GM21528 (cell line): ENCODE data around the gene KIAA1586.
"Not testable (repeated sequence)": the region's sequence is repeated elsewhere in the genome, so short reads cannot be mapped to it uniquely, and the experiment has no call there.

Experiments used
- ATAC-seq: cut with Tn5 transposase; IDR thresholded peaks from one replicate; pipeline ENCODE4 v1.9.1; 2021; ENCODE audit warnings: mild to moderate bottlenecking, moderate library complexity; ENCODE audit not compliant: unreplicated experiment, low FRiP score

Gene KIAA1586

DNA sequence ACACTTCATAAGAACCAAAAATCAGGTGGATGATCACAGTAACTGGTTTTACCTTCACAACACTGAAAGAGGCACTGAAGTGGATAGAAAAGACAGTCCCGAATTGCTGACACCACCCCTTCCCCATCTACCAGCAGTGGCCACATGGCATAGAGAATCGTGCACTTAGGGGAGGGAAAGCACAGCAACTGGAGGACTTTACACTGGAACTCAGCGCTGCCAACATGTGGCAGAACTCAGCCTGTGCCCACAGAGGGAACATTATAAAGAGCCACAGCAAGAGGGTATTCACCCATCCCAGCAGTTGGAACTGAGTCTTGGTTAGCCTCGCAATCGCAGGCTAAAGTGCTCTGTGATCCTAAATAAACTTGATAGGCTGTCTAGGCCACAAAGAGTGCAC is 6.5 kb upstream of the KIAA1586 start:
- no peak for ATAC-seq

GRCh38 chr6:57044061-57044460 is 2.4 kb upstream of the KIAA1586 start:
- ATAC-seq: not testable (repeated sequence)

- ATAC-seq: no peak
These were observed 1.9 kb upstream of the KIAA1586 start for GRCh38 chr6:57044568-57044967.

- ATAC-seq: peak; percentile 31
These were observed 728 bp downstream of the KIAA1586 start for GRCh38 chr6:57047257-57047585.

DNA sequence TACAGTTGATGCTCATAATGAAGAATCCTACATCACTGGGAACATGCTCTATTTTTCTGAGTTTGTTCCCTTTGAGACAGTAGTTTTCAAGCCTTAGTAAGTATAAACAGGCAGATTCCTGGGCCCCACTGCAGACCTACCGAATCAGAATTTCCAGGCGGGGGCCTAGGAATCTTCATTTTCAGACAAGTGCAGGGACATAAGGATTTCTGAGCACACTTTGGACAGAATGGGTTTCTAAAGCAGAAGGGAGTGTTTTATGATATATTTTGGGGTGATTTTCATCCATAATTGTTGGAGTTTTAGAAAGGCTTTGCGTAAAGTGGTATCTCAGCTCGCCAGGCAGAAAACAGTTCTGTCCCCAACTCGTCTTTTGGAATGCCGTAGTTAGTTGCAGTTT is 1.4 kb downstream of the KIAA1586 start:
- ATAC-seq: not testable (repeated sequence)

GRCh38 chr6:57048577-57048976 is 2.1 kb downstream of the KIAA1586 start:
- no peak for ATAC-seq

DNA sequence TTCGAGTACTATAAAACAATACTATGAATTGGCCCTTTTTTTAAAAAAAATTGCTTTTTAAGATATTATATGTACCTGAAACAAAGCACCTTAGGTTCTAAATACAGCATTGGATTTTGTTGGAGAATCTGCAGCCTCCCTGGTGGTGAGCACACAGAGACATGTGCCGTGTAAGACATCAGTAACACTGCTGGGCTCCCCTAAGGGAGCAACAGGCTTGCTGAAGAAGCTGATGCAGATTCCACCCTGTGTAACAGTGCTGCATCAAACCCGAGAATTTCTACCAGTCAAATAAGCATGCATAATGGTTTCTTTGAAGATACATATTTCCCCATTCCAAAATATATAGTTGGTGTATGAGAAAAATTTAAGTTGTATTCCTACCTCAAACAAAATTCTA is 17.4 kb downstream of the KIAA1586 start:
- no peak for ATAC-seq

GRCh38 chr6:57064809-57065208 is 18.3 kb downstream of the KIAA1586 start:
- ATAC-seq: no peak

DNA sequence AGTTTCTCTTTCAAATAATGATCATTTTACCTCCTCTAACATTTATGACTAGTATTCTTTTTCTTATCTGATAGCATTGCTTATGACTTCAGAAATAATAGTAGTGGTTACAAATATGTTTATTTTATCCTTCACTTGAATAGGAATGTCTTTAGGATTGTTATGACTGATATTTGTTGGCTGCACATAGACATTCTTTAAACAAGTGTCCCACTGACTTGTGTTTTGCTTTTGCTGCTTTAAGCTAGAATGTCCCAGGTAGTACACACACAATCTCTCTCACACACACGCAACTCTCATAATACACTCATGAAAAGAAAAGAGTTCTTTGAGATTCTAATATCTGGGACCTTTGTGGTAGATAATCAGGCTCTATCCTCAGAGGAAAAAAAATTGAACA is 21.6 kb downstream of the KIAA1586 start:
- no peak for ATAC-seq

GRCh38 chr6:57069228-57069627 is 22.7 kb downstream of the KIAA1586 start:
- ATAC-seq: no peak

DNA sequence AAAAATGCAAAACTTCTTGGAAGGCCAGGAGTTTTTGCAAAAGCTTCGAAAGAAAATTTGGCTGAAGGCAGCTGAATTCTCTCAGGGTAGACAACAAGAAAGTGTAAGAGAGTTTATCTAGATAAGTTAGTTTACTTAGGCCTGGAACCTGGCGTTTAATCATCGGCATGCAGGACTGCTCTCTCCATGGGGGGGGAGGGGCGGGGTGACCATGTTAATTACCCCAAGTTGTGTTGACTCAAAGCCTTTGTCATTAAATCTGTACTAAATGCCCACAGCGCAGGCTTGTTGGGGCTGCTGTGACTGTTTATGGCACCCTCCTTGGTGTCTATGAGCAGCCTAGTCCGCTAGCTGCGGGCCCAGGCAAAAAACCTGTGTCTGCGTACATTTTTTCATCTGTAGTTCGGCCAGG is 23.4 kb downstream of the KIAA1586 start:
- no peak for ATAC-seq

GRCh38 chr6:57072108-57072507 is 25.6 kb downstream of the KIAA1586 start:
- ATAC-seq: no peak

GRCh38 chr6:57074383-57074782 is 27.9 kb downstream of the KIAA1586 start:
- no peak for ATAC-seq

DNA sequence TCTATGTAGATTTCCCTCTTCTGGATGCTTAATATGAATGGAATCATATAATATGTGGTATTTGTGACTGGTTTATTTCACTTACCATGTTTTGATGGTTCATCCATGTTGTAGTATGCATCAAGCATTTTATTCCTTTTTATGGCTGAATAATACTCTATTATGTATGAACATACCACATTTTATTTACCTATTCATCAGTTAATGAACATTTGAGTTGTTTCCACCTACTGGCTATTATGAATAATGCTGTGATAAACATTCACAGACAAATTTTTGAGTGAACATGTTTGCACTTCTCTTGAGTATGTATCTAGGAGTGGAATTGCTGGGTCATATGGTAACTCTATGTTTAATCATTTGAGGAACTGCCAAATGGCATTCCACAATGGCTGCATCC is 28.6 kb downstream of the KIAA1586 start:
- no peak for ATAC-seq

GRCh38 chr6:57078531-57079207 is 32.2 kb downstream of the KIAA1586 start:
- no peak for ATAC-seq

DNA sequence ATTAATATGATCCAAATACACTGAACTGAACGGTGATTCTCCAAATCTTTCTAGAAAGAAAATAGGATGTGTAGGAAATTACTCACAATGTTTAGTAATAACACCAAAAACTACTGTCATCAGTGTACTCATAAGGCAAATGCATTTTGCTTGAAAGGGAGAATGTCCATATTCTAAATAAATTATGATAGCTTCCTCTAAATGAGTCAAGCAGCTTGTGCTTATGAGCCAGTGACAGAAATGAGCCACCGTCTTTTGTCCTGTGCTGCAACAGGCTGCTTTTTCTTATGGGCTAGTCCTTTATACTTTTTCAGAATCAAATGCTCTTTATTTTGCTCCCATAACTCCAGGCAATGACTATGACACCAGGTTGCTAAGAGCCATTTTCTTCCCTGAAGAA is 39.0 kb downstream of the KIAA1586 start:
- ATAC-seq: no peak

- no peak for ATAC-seq
These were observed 40.4 kb downstream of the KIAA1586 start for GRCh38 chr6:57086843-57087242.

DNA sequence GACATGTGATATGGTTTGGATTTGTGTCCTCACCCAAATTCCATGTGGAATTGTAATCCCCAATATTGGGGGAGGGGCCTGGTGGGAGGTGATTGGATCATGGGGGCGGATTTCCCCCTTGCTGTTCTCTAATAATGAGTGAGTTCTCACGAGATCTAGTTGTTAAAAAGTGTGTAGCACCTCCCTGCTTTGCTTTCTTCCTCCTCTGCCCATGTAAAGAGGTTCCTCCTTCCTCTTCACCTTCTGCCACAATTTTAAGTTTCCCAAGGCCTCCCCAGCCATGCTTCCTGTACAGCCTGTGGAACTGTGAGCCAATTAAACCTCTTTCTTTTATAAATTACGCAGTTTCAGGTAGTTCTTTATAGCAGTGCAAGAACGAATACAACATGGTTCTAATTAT is 41.4 kb downstream of the KIAA1586 start:
- ATAC-seq: no peak

DNA sequence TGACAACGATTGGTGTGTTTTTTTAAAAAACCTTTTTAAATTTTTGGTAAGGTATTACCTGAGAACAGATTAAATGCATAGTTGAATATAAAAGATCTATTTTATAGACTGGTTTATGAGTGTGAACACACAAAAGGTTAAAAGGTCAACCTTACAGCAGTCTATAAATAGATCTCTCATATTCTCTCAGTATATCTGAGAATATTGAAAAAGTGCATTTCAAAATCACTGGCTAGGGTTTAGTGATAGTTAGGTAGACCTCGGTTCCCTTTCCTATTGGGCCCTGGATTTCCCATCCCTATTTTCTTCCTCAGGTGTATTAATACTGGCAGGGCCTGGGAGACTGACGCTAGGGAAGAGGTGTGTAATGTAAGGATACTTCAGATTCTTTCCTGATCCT is 42.8 kb downstream of the KIAA1586 start:
- no peak for ATAC-seq

- ATAC-seq: peak; percentile 97
These were observed 43.4 kb downstream of the KIAA1586 start, which contains the start of gene ZNF451 for GRCh38 chr6:57089687-57090457. TSS of gene ZNF451 (plus strand) at chr6:57090188. CDS start at chr6:57090254, 66 bp downstream.

- ATAC-seq: peak; percentile 14
These were observed 44.1 kb downstream of the KIAA1586 start for GRCh38 chr6:57090458-57091067.

- not testable (repeated sequence) for ATAC-seq
These were observed 44.9 kb downstream of the KIAA1586 start for GRCh38 chr6:57091375-57091774.
